ENCODE results near the gene PIGU. TPM values are rescaled to one million over a fixed set of nuclear protein-coding genes. Genes with fewer than 3 reads are reported as not detected.

The PIGU gene
- polyA plus RNA-seq, 1 experiment = 35.2 TPM

DNA sequence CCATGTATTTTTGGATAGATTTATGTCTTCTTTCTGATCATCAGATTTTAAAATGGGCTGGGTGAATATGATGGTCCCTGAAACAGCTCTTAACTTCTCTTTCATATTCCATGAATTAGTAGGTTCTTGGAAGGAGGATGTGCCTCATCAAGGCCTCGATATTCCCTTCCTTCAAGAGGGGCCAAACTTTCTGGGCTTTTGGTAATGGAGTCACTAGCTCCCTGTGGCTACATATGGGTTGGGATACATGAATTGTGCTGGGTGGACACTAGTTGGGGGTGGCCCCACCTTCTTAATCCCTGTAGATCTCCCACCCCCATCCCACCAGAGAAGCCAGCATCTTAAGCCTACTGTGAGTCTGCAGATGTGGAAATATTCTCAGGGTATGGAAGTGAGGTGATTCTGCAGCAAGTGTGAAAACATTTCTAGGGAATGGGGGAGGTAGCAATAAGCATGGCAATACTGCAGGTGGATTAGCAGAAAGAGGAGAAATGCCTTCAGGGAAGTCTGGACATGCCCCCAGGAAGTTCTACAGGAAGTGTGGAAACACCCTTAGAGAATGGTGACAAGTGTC lies 29.5 kb upstream of the PIGU start:
- CTCF ChIA-PET = interaction anchor here (0.7 to 3.4 kb wide), 9 partner anchors 13 to 394 kb away, joined by 3 to 22 read pairs (median 4); no protein-coding TSS in a partner anchor
- POLR2A ChIA-PET = interaction anchor here (0.6 kb wide), 1 partner anchor 23 kb away, joined by 10 read pairs; no protein-coding TSS in a partner anchor
- Histone ChIP-seq H3K36me3 (ENCODE audit: control insufficient read depth, insufficient read depth, low read length) (no peaks in the 10 kb centered on the region; the same call in 1 of the 2 replicates), H3K27me3 (ENCODE audit: control insufficient read depth, insufficient read depth, low read length) (no peaks in the 10 kb centered on the region), H3K4me3 (ENCODE audit: low read depth, low read length) (no peak overlapping the region)
- DNase-seq (ENCODE audit: low read depth) = no peak
- TF ChIP-seq, protein P1, sequence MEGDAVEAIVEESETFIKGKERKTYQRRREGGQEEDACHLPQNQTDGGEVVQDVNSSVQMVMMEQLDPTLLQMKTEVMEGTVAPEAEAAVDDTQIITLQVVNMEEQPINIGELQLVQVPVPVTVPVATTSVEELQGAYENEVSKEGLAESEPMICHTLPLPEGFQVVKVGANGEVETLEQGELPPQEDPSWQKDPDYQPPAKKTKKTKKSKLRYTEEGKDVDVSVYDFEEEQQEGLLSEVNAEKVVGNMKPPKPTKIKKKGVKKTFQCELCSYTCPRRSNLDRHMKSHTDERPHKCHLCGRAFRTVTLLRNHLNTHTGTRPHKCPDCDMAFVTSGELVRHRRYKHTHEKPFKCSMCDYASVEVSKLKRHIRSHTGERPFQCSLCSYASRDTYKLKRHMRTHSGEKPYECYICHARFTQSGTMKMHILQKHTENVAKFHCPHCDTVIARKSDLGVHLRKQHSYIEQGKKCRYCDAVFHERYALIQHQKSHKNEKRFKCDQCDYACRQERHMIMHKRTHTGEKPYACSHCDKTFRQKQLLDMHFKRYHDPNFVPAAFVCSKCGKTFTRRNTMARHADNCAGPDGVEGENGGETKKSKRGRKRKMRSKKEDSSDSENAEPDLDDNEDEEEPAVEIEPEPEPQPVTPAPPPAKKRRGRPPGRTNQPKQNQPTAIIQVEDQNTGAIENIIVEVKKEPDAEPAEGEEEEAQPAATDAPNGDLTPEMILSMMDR (IDR thresholded peaks at IDR 0.05; ENCODE audit: insufficient read depth, low read depth, low read length) = no peak

DNA sequence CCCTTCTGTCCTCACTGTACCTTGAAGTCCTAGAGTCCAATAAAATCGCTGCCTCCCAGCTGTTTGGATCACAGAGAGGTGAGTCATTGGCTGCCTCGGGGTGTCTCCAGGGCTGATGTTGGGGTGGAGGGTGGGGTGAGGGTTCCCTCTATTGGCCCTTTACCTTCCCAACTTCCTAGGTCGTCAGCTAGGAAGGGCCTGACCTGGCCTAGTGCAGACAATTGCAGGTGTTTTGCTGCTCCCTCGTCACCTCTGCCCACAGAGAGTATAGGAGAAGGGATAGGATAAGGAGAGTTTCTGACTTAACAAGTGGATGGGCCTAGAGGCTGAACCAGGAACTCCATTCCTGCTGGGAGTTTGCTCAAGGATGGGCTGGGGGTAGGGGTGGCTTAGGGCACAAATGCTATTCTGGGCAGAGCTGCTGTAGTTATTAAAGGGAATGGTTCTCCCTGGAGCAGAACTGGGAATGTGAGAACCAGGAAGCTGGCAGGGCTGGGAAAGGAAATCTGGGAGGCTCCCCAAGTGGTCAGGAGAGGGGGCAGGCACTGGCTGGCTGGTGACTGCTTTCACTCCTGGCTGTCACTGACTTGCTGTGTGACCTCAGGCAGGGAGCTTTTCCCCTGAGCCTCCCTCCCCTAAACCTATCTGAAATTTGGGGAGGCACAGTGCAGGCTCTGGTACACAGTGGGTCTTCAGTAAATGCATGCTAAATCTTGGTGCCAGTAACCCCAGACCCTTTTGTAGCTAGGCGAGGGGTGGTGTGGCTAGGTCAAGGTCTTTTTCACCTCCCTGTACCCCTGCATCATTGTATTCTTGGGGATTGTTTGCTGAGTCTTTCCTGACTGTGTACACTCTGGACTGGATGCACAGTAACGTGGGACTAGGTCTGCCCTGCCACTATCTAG lies 28.8 kb upstream of the PIGU start:
- Histone ChIP-seq H3K36me3 (ENCODE audit: control insufficient read depth, insufficient read depth, low read length) (no peaks in the 10 kb centered on the region; the same call in 1 of the 2 replicates), H3K27me3 (ENCODE audit: control insufficient read depth, insufficient read depth, low read length) (no peaks in the 10 kb centered on the region), H3K4me3 (ENCODE audit: low read depth, low read length) (no peak overlapping the region)
- ChIA-PET POLR2A (interaction anchor here (0.6 kb wide), 1 partner anchor 22 kb away, joined by 10 read pairs; no protein-coding TSS in a partner anchor), CTCF (interaction anchor here (0.7 to 3.4 kb wide), 7 partner anchors 61 to 393 kb away, joined by 3 to 14 read pairs (median 5); no protein-coding TSS in a partner anchor)
- no peak for DNase-seq (ENCODE audit: low read depth)
- TF ChIP-seq, protein P1 (IDR thresholded peaks at IDR 0.05; ENCODE audit: insufficient read depth, low read depth, low read length) = 0 out of 2 replicates have a peak, but pooled peaks have one; percentile 16

DNA sequence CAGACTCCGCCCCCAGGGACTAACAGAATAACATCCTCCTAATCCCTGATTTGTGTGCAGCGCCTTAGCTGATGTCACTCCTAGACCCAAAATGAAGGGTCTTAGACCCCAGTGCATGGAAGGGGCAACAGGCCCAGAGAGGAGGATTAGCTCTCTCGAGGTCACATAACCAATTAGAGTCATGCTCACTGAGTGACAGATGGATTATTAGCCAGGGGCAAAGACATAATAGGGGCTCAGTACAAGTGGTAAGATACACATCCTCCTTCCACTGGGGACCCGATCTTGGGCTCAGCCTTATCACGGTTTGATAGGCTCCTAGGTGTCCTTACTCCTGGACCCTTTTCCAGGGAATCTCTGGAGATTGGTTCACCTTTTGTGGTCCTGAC lies 28.1 kb upstream of the PIGU start:
- peak overlapping the region; percentile 77 for H3K4me3 ChIP-seq (ENCODE audit: low read depth, low read length)
- DNase-seq (ENCODE audit: low read depth) = no peak
- TF ChIP-seq, protein P1 (IDR thresholded peaks at IDR 0.05; ENCODE audit: insufficient read depth, low read depth, low read length) = no peak
- ChIA-PET POLR2A (no interaction called here), CTCF (interaction anchor here (1.2 to 2.6 kb wide), 4 partner anchors 61 to 166 kb away, joined by 4 to 9 read pairs (median 5); no protein-coding TSS in a partner anchor)
- H3K27me3 ChIP-seq (ENCODE audit: control insufficient read depth, insufficient read depth, low read length) = no peaks in the 10 kb centered on the region
- no peaks in the 10 kb centered on the region for H3K36me3 ChIP-seq (ENCODE audit: control insufficient read depth, insufficient read depth, low read length)

DNA sequence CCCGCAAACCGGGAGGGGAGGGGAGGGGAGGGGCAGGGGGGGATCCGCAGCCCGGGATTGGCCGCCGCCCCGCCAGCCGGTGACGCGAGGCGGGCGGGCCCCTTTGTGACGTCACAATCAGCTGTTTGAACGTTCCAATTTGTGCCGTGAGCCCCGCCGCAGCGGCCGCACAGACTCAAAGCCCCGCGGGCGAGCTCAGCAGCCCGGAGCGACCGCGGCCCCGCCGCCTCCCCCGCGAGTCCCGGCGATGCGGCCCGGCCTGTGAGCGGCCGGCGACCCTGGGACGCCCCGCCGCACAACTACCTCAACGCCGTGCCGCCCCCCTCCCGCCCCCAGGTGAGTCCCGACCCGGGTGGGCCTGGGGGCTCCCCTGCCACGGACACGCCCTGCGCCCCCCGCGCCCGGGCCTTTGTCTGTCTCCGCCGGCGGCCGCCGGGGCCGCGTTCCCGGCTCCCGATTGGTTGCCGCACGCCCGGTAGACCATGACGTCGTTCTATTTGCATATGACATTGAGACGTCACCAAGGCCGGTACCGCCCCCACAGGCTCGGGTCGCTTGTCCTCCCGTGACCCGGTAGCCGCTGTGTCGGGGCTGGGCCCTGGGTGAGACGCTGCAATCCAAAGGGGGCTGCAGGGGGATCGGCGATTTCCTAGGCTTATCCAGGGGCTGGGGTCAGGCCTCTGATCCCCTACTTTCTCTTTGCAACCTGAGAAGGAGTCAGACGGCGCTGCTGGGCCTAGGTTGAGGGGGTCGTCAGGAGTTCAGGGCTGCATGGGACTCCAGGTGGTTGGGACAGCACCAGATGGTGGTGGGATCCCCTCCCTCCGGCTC lies 27.5 kb upstream of the PIGU start, which contains the start of gene TP53INP2:
TP53INP2 (plus strand) TSS at position 168 of the 831 bp plus-strand sequence. CDS start 4,396 bp downstream, outside the sequence.
- ChIA-PET CTCF (interaction anchor here (1.2 to 2.6 kb wide), 6 partner anchors 60 to 392 kb away, joined by 4 to 9 read pairs (median 6); no protein-coding TSS in a partner anchor), POLR2A (interaction anchor here (0.6 kb wide), 2 partner anchors 23 to 337 kb away, joined by 3 read pairs; no protein-coding TSS in a partner anchor)
- DNase-seq (ENCODE audit: low read depth) = no peak
- peak within 1 kb of the TSS; percentile 77 for H3K4me3 ChIP-seq (ENCODE audit: low read depth, low read length)
- no peaks in the 10 kb centered on the region for H3K27me3 ChIP-seq (ENCODE audit: control insufficient read depth, insufficient read depth, low read length)
- TF ChIP-seq, protein P1 (IDR thresholded peaks at IDR 0.05; ENCODE audit: insufficient read depth, low read depth, low read length) = no peak
- no peaks in the 10 kb centered on the region for H3K36me3 ChIP-seq (ENCODE audit: control insufficient read depth, insufficient read depth, low read length)
